GM23338 (cell line): Measurements from ENCODE around the gene C16orf90. TPM values are rescaled to one million over a fixed set of nuclear protein-coding genes. Genes with fewer than 3 reads are reported as not detected.

Source experiments
- ATAC-seq: fragments of 200-7000 bp; cut with Tn5 transposase; 3 replicates; pipeline ENCODE4 v1.9.1; 2020
- DNase-seq: peaks from one replicate; pipeline ENCODE4 v3.0.0-alpha.2; 2015; ENCODE audit warnings: low spot score
- H2AFZ ChIP-seq: fragments of 200-600 bp; sonication (generic); 2 replicates; pipeline ENCODE4 v1.8.0; 2016; ENCODE audit warnings: antibody characterized with exemption, mild to moderate bottlenecking, moderate library complexity
- H3F3A ChIP-seq: fragments of 200-600 bp; sonication (generic); replicated peaks from 2 replicates; pipeline ENCODE4 v1.8.0; 2017; ENCODE audit warnings: antibody characterized with exemption, mixed run types, low read depth
- H3K27ac ChIP-seq: fragments of 200-600 bp; sonication (generic); 2 replicates; pipeline ENCODE4 v1.6.1; 2016; ENCODE audit warnings: low read depth
- H3K27me3 ChIP-seq: fragments of 200-600 bp; sonication (generic); 2 replicates; pipeline ENCODE4 v1.8.0; 2016; ENCODE audit warnings: mild to moderate bottlenecking, mixed run types, moderate library complexity; ENCODE audit not compliant: insufficient read depth
- H3K36me3 ChIP-seq: fragments of 200-600 bp; sonication (generic); 2 replicates; pipeline ENCODE4 v1.8.0; 2016; ENCODE audit warnings: mild to moderate bottlenecking; ENCODE audit not compliant: insufficient read depth
- H3K4me1 ChIP-seq: fragments of 200-600 bp; sonication (generic); 2 replicates; pipeline ENCODE4 v1.8.0; 2016; ENCODE audit warnings: mild to moderate bottlenecking, moderate library complexity; ENCODE audit not compliant: insufficient read depth
- H3K4me2 ChIP-seq: fragments of 200-600 bp; sonication (generic); 2 replicates; pipeline ENCODE4 v1.7.1; 2017; ENCODE audit warnings: mixed run types
- H3K4me3 ChIP-seq: fragments of 200-600 bp; sonication (generic); 2 replicates; pipeline ENCODE4 v1.6.1; 2016; ENCODE audit warnings: mixed run types
- H3K79me2 ChIP-seq: fragments of 200-600 bp; sonication (generic); replicated peaks from 2 replicates; pipeline ENCODE4 v1.8.0; 2017; ENCODE audit warnings: mild to moderate bottlenecking; ENCODE audit not compliant: insufficient read depth
- H3K9me2 ChIP-seq: fragments of 200-600 bp; sonication (generic); 2 replicates; pipeline ENCODE4 v1.8.0; 2017; ENCODE audit not compliant: insufficient read depth
- H4K20me1 ChIP-seq: fragments of 200-600 bp; sonication (generic); replicated peaks from 2 replicates; pipeline ENCODE4 v1.8.0; 2017; ENCODE audit warnings: mild to moderate bottlenecking; ENCODE audit not compliant: insufficient read depth
- H3K27ac Mint-ChIP-seq: 2 replicates; pipeline ENCODE4 v1.8.0; 2020; ENCODE audit warnings: inconsistent platforms, mild to moderate bottlenecking, moderate library complexity, mixed read lengths
- H3K27me3 Mint-ChIP-seq: 3 replicates; pipeline ENCODE4 v1.8.0; 2022; ENCODE audit warnings: low read depth, mild to moderate bottlenecking, moderate library complexity, mixed read lengths, inconsistent platforms; ENCODE audit not compliant: insufficient read depth, poor library complexity
- H3K36me3 Mint-ChIP-seq: 3 replicates; pipeline ENCODE4 v1.8.0; 2021; ENCODE audit warnings: low read depth, mild to moderate bottlenecking, inconsistent platforms, moderate library complexity, mixed read lengths
- H3K4me1 Mint-ChIP-seq: 3 replicates; pipeline ENCODE4 v1.8.0; 2020; ENCODE audit warnings: mild to moderate bottlenecking, inconsistent platforms, mixed read lengths
- H3K4me3 Mint-ChIP-seq: 3 replicates; pipeline ENCODE4 v1.8.0; 2021; ENCODE audit warnings: moderate library complexity, mild to moderate bottlenecking, inconsistent platforms, mixed read lengths
- H3K9me3 Mint-ChIP-seq: 3 replicates; pipeline ENCODE4 v1.8.0; 2020; ENCODE audit warnings: moderate library complexity, mild to moderate bottlenecking, inconsistent platforms, mixed read lengths
- EZH2 ChIP-seq: fragments of 200-600 bp; sonication (generic); IDR thresholded peaks from one replicate; pipeline ENCODE4 v1.8.0; 2017; ENCODE audit warnings: antibody characterized with exemption, mild to moderate bottlenecking, low read depth; ENCODE audit not compliant: unreplicated experiment
- JUNB ChIP-seq: IDR thresholded peaks from one replicate; pipeline ENCODE4 v1.6.1; 2016; ENCODE audit warnings: antibody characterized with exemption; ENCODE audit not compliant: unreplicated experiment
- STAT1 ChIP-seq: IDR thresholded peaks from one replicate; pipeline ENCODE4 v1.6.1; 2016; ENCODE audit warnings: antibody characterized with exemption; ENCODE audit not compliant: unreplicated experiment
- ZNF331 ChIP-seq: fragments of 250-450 bp; sonication (Bioruptor Pico); IDR thresholded peaks from 2 replicates; pipeline ENCODE4 v1.5.0; 2020; ENCODE audit warnings: low read depth, mild to moderate bottlenecking, moderate library complexity
- polyA plus RNA-seq: library from polyadenylated mRNA; unstranded; fragments of >200 nt; fragmentation: Nextera tagmentation; extraction: Ambion mirVana; gene quantifications from 2 replicates; pipeline ENCODE4 v1.2.1, GENCODE V29; 2016
- total RNA-seq: library from RNA; depleted of rRNA; stranded (reverse); fragments of >200 nt; shearing (Covaris generic); gene quantifications from 2 replicates; pipeline ENCODE4 v1.2.3, GENCODE V29; 2014
- TF ChIP-seq, protein P1 (sequence below): IDR thresholded peaks from one replicate; pipeline ENCODE4 v1.6.1; 2018; ENCODE audit warnings: antibody characterized with exemption; ENCODE audit not compliant: unreplicated experiment
- TF ChIP-seq, protein P2 (sequence below): IDR thresholded peaks from 2 replicates; pipeline ENCODE4 v1.6.1; 2016; ENCODE audit warnings: antibody characterized with exemption
- TF ChIP-seq, protein P3 (sequence below), 2 experiments: fragments of 200-600 bp in 1 of 2; sonication (generic) in 1 of 2; conservative IDR thresholded peaks; 2 replicates each; pipeline versions ENCODE4 v1.5.1 to v1.6.1; 2016 to 2017; ENCODE audit warnings: antibody characterized with exemption in 2 of 2, low read depth in 2 of 2, mild to moderate bottlenecking in 2 of 2, moderate library complexity in 1 of 2

The C16orf90 gene
- total and polyA plus RNA-seq, 2 experiments from 2014 or later, result not detected

DNA sequence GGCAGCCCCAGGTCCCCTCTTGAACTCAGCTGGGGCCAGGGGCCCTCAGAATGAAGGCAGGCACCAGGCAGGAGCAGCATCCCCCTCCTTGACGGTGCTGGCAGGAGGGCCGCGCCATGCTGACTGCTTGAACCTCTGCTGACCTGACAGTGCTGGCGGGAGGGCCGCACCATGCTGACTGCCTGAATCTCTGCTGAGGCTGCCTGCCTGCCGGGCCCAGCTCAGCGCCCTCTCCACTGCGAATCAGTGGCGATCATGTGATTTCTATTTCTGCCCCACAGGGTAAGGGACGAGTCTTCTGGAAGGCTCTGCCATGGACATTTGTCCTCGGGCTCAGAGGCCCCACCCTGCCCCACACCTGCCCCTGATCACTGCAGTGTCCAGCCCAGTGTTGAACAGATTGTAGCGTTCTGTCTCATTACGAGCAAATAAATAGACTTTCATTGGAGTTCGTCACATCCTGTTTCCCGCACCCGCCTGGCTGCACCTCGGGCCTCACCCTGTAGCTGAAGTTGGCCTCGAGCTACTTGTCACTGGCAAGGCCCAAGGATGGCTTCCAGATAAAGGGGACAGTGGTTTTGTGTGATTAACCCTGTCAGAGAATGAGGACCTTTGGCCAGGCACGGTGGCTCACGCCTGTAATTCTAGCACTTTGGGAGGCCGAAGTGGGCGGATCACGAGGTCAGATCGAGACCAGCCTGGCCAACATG lies 8.6 kb downstream of the C16orf90 start:
- Histone ChIP-seq H3F3A (no peaks in the 10 kb centered on the region), H4K20me1 (no peaks in the 10 kb centered on the region), H3K9me2 (no peaks in the 10 kb centered on the region), H3K4me1 (peaks cover 1% of the 10 kb centered on the region), H3K36me3 (peaks cover 9% of the 10 kb centered on the region; the same call in 1 of the 2 replicates), H3K27me3 (no peaks in the 10 kb centered on the region), H3K79me2 (no peaks in the 10 kb centered on the region), H3K27ac (no peak overlapping the region), H3K4me3 (no peak overlapping the region), H3K4me2 (no peak overlapping the region), H2AFZ (no peak overlapping the region)
- H3K27ac Mint-ChIP-seq, result no peak overlapping the region
- no peak for ATAC-seq
- H3K27me3 Mint-ChIP-seq, result peaks cover 11% of the 10 kb centered on the region
- H3K36me3 Mint-ChIP-seq, result peaks cover 26% of the 10 kb centered on the region
- DNase-seq, result no peak
- no peak overlapping the region for H3K4me3 Mint-ChIP-seq
- H3K9me3 Mint-ChIP-seq, result no peaks in the 10 kb centered on the region
- no peak for TF ChIP-seq ZNF331 (CRISPR knock-in tag)
- TF ChIP-seq, protein P1, sequence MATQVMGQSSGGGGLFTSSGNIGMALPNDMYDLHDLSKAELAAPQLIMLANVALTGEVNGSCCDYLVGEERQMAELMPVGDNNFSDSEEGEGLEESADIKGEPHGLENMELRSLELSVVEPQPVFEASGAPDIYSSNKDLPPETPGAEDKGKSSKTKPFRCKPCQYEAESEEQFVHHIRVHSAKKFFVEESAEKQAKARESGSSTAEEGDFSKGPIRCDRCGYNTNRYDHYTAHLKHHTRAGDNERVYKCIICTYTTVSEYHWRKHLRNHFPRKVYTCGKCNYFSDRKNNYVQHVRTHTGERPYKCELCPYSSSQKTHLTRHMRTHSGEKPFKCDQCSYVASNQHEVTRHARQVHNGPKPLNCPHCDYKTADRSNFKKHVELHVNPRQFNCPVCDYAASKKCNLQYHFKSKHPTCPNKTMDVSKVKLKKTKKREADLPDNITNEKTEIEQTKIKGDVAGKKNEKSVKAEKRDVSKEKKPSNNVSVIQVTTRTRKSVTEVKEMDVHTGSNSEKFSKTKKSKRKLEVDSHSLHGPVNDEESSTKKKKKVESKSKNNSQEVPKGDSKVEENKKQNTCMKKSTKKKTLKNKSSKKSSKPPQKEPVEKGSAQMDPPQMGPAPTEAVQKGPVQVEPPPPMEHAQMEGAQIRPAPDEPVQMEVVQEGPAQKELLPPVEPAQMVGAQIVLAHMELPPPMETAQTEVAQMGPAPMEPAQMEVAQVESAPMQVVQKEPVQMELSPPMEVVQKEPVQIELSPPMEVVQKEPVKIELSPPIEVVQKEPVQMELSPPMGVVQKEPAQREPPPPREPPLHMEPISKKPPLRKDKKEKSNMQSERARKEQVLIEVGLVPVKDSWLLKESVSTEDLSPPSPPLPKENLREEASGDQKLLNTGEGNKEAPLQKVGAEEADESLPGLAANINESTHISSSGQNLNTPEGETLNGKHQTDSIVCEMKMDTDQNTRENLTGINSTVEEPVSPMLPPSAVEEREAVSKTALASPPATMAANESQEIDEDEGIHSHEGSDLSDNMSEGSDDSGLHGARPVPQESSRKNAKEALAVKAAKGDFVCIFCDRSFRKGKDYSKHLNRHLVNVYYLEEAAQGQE, result no peak
- TF ChIP-seq, protein P2, sequence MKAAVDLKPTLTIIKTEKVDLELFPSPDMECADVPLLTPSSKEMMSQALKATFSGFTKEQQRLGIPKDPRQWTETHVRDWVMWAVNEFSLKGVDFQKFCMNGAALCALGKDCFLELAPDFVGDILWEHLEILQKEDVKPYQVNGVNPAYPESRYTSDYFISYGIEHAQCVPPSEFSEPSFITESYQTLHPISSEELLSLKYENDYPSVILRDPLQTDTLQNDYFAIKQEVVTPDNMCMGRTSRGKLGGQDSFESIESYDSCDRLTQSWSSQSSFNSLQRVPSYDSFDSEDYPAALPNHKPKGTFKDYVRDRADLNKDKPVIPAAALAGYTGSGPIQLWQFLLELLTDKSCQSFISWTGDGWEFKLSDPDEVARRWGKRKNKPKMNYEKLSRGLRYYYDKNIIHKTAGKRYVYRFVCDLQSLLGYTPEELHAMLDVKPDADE, result no peak
- TF ChIP-seq EZH2, result no peak
- TF ChIP-seq STAT1, result no peak
- TF ChIP-seq, protein P3, sequence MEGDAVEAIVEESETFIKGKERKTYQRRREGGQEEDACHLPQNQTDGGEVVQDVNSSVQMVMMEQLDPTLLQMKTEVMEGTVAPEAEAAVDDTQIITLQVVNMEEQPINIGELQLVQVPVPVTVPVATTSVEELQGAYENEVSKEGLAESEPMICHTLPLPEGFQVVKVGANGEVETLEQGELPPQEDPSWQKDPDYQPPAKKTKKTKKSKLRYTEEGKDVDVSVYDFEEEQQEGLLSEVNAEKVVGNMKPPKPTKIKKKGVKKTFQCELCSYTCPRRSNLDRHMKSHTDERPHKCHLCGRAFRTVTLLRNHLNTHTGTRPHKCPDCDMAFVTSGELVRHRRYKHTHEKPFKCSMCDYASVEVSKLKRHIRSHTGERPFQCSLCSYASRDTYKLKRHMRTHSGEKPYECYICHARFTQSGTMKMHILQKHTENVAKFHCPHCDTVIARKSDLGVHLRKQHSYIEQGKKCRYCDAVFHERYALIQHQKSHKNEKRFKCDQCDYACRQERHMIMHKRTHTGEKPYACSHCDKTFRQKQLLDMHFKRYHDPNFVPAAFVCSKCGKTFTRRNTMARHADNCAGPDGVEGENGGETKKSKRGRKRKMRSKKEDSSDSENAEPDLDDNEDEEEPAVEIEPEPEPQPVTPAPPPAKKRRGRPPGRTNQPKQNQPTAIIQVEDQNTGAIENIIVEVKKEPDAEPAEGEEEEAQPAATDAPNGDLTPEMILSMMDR (conservative IDR thresholded peaks at IDR 0.05; ENCODE audit: low read depth in 2 of 2), result no peak
- TF ChIP-seq JUNB, result no peak
- peaks cover 2% of the 10 kb centered on the region; the same call in 2 of the 3 replicates for H3K4me1 Mint-ChIP-seq
